Neural progenitor cell (in vitro differentiated cells): ENCODE measurements around the gene PACSIN2.

Experiments
- EZH2phosphoT487 ChIP-seq: fragments of 200-600 bp; sonication (generic); IDR thresholded peaks from 2 replicates; pipeline ENCODE4 v1.6.1; 2017; ENCODE audit warnings: antibody characterized with exemption
- TF ChIP-seq, protein P1 (sequence below): fragments of 200-600 bp; sonication (generic); IDR thresholded peaks from 2 replicates; pipeline ENCODE4 v1.5.1; 2017; ENCODE audit warnings: antibody characterized with exemption, mild to moderate bottlenecking

GRCh38 chr22:42857845-42858481 is 157.0 kb downstream of the PACSIN2 start:
- TF ChIP-seq, protein P1, sequence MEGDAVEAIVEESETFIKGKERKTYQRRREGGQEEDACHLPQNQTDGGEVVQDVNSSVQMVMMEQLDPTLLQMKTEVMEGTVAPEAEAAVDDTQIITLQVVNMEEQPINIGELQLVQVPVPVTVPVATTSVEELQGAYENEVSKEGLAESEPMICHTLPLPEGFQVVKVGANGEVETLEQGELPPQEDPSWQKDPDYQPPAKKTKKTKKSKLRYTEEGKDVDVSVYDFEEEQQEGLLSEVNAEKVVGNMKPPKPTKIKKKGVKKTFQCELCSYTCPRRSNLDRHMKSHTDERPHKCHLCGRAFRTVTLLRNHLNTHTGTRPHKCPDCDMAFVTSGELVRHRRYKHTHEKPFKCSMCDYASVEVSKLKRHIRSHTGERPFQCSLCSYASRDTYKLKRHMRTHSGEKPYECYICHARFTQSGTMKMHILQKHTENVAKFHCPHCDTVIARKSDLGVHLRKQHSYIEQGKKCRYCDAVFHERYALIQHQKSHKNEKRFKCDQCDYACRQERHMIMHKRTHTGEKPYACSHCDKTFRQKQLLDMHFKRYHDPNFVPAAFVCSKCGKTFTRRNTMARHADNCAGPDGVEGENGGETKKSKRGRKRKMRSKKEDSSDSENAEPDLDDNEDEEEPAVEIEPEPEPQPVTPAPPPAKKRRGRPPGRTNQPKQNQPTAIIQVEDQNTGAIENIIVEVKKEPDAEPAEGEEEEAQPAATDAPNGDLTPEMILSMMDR: no peak
- no peak for TF ChIP-seq EZH2phosphoT487
